Suppressor macrophage (primary cell): ENCODE results near the gene CPNE9.
"Not testable (repeated sequence)": the region's sequence is repeated elsewhere in the genome, so short reads cannot be mapped to it uniquely, and the experiment has no call there.

Experiments
- DNase-seq, 4 experiments: peaks; one replicate each; pipeline ENCODE4 v3.0.0-alpha.2; 2020 to 2022

The CPNE9 gene

GRCh38 chr3:9749645-9750555 is 46.3 kb downstream of the CPNE9 start, which contains the start of gene OGG1:
TSS of gene OGG1 (plus strand) at chr3:9749952. CDS start at chr3:9750287, 335 bp downstream.
- peak; percentile 98 to 99 (median 99) for DNase-seq

DNA sequence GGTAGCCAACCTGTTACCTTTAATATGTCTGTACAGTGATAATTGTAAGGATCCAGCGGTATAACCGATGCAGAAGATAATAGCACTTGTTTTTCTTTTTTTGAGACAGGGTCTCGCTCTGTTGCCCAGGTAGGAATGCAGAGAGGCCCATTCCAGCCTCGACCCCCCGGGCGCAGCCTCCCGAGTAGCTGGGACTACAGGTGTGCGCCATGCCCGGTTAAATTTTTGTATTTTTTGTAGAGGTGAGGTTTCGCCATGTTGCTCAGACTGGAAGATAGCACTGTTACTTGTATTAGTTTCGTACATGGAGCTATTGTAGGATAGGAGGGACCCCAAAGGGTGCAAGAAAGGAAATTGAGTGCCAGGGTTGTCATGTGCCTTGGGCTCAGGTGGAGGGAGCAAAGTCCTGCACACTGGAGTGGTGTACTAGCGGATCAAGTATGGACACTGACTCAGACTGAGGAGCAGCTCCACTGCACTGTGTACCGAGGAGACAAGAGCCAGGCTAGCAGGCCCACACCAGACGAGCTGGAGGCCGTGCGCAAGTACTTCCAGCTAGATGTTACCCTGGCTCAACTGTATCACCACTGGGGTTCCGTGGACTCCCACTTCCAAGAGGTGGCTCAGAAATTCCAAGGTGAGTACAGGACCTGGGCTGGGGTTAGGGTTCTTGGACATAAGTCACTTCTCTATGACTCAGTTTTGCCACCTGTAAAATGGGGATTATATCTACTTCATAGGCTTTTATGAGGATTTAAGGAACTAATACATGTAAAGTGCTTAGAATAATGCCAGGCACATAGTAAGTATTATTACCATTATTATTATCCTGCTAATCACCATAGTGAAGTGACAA is 47.2 kb downstream of the CPNE9 start:
- DNase-seq: peak in 1 of 4 experiments; percentile 12

DNA sequence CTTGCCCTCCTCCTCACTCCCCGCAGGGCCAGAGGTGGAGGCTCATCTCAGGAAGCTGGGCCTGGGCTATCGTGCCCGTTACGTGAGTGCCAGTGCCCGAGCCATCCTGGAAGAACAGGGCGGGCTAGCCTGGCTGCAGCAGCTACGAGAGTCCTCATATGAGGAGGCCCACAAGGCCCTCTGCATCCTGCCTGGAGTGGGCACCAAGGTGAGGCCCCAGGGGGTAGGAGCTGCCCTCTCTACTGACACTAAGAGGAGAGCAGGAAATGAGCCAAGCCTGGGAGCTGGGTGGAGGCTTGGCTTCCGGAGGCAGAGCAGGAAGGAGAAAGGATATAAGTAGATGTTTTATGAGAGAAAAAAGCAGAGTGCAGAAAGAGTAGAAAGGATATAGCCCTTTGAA is 51.0 kb downstream of the CPNE9 start:
- peak in 1 of 4 experiments; percentile 29 for DNase-seq

DNA sequence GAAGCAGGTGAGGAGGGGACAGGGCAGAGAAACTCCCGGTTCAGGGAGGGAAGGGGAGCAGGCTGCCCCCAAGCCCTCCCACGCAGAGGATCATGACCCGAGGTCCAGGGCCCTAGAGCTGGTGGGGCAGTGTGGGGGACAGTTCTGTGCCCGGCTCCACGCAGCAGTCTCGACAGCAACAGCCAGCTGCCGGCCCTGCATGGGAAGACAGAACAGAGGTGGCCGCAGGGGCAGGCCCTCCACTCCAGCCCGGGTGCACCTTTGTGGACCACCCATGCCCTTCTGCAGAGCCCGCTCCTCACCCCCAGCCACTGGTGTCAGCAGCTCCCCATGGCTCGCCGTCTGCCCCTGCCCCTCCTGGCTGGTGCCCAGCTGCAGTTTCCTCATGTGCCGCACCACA is 53.8 kb downstream of the CPNE9 start:
- no peak for DNase-seq

GRCh38 chr3:9760779-9761505 is 57.3 kb downstream of the CPNE9 start:
- no peak for DNase-seq

DNA sequence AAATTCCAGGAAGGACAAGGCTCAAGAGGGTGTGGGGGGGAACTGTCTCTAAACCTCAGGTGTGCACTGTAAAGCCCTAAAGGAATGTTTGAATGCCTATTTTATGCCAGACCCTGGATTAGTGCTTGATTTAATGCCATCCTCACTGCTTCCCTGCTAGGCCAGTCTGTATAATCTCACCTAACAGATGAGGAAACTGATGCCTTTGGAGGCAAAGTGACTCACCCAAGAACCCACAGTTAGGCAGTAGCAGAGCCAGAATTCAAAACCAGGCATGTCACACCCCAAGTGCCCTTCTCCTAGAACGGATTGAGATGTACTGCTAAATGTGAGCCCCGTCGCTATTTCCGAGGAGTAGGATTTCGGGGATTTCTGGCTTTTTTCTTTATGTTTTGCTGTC is 58.3 kb downstream of the CPNE9 start:
- no peak for DNase-seq

GRCh38 chr3:9762871-9763270 is 59.2 kb downstream of the CPNE9 start:
- DNase-seq: no peak

DNA sequence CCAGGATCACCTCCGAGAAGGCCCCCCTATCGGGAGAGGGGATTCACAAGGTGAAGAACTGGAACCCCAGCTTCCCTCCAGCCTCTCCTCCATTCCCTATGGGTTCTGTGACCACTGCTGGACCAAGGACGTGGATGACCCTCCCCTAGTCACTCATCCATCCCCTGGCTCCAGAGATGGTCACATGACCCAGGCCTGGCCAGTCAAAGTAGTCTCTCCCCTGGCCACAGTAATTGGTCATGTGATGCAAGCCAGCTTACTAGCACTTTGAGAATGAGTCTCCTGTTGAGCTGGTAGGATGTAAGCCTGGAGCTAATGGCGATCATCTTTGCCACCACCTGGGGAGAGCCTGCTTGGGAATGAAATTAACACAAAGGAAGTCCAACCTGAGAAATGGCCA is 62.2 kb downstream of the CPNE9 start:
- DNase-seq: no peak

DNA sequence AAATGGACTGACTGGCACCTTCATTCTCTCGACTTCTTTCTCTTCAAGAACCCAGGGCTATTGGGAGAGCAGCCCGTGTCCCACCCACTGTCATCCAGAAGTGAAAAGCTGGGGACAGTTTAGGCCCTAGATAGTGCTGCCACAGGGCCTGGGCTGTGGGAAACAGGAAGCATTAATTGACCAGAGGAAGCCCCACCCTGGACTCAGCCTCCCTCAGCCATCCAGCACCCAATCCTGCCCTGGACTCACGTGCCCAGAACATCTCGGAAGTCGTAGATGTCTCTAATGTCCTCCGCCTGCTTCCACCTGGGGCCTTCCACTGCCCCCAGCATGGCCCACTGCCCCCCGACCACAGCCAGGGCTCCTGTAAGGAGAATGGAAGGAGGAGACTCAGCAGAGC is 63.8 kb downstream of the CPNE9 start:
- DNase-seq: peak; percentile 58 to 76 (median 71)

DNA sequence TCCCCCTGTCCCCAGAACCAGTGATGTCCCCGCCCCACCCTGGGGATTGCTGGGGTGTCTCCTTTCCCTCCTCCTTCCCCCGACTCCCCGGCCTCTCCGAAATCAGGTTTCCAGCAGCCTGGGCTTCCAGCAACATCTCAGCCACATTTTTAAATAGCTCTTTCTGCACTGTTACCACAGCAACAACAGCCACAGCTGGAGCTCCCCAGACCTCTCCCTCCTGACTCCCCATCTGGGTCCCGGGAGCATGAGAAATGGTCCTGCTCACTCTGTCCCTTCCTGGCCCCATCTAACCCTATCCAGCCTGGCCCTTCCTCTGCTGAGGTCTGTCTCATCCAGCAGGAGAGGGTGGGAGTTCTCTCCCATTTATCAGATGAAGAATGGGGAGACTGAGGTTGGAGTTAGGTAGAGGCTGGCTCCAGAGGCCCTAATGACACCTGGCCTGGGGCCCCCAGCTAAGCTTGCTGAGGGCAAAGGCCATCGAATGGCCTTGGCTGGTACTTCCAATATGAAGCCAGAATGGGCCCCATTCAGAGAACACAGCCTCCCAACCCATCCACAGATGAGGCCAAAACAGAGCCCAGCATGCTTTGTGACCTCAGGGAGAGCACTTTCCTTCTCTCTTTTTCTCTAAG is 64.6 kb downstream of the CPNE9 start:
- no peak for DNase-seq

DNA sequence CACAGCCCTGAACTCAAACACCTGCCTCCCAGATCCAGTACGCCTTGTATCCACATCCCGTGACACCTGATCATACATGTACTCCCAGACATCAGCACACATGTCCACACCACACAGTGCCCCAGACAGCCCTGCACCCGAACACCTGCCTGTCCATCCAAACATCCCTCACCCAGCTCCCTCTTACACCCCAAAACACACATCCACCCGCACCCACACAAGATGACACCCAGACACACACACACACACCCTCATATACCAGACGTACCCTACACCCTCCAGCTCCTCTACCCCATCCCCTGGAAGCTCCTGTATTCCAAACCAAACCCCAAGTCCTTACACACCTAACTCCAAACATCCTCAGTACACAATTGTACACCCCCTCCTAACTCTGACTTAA is 65.4 kb downstream of the CPNE9 start:
- no peak for DNase-seq

DNA sequence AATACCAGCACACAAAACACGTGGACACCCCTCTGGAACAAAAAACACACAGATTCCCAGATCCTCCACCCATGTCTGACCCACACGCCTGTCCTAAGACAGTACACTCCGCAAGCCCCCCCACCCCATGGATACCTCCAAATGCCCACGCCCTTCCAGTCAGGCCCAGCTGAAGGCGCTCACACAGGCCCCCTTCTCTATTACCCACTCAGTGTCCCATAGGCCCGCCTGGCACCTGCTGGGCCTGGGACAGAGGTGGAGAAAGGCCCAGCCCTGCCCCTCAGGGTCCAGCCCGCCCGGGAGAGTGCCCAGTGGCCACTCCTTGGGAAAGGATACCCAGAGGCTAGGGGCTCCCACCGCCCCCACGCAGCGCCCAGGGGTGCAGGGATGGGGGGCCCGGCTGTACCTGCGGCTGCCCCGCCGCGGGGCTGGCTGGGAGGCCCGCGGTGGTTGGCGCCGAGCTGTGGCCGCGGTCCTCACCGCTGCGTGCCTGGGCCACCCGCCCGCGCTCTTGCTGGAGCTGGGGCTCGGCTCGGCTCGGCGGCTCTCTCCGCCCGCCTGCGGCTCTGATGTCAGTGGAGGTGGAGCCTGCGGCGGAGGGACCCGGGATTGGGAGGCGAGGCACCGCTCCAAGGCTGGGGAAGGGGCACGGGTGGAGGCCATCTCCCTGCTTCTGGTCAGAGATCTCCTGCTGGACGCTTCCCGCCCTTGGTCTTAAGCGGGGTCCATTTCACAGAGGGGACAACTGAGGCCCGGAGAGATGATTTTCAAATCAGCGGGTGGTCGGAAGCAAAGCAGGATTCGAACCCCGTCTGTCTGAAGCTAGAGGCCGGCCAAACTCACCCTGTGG is 66.0 kb downstream of the CPNE9 start, which contains the start of gene CAMK1:
Gene CAMK1 (minus strand): TSS at position 522 of the 850 bp plus-strand sequence. CDS start 2,198 bp downstream, outside the sequence.
- peak; percentile 80 to 94 (median 86) for DNase-seq

DNA sequence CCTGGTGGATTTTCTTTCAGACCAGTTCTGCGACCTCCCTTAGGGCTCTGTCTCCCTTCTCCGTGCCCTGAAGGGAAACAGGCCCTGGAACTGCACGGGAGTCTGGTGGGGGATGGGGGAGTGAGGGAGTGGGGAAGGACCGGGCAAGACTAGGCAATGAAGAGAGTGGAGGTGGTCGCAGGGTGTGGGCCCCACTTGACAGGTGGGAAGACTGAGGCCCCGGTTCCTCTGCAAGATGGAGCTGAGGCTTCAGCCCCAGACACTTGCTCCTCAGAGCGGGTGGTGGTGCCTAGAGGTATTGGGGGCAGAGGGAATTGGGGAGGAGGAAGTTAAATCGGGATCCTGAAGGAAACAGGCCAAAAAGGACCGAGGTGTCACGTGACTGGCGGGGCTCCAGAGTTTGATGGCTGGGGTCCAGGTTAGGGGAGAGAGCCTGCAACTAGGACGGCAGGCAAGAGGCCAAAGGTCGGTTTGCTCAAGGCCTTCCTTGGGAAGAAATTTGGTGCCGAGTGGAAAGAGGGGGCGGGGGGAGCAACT is 66.7 kb downstream of the CPNE9 start:
- DNase-seq: peak in 2 of 4 experiments; percentile 28 to 39

DNA sequence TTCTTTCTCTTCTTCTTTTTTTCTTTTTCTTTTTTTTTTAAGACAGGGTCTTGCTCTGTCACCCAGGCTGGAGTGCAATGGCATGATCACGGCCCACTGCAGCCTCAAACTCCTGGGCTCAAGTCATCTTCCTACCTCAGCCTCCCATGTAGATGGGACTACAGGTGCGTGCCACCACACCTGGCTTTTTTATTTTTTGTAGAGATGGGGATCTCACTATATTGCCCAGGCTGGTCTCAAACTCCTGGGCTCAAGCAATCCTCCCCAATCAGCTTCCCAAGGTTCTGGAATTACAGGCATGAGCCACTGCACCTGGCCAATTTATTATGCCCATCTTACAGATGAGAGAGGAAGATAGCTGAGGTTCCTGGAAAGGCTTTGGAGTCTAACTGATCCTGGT is 67.4 kb downstream of the CPNE9 start:
- not testable (repeated sequence) for DNase-seq

GRCh38 chr3:9776896-9777693 is 73.5 kb downstream of the CPNE9 start:
- DNase-seq: peak in 2 of 4 experiments; percentile 27 to 71

- DNase-seq: peak in 2 of 4 experiments; percentile 49 to 66
Measured at GRCh38 chr3:9777694-9778021, 74.0 kb downstream of the CPNE9 start.

DNA sequence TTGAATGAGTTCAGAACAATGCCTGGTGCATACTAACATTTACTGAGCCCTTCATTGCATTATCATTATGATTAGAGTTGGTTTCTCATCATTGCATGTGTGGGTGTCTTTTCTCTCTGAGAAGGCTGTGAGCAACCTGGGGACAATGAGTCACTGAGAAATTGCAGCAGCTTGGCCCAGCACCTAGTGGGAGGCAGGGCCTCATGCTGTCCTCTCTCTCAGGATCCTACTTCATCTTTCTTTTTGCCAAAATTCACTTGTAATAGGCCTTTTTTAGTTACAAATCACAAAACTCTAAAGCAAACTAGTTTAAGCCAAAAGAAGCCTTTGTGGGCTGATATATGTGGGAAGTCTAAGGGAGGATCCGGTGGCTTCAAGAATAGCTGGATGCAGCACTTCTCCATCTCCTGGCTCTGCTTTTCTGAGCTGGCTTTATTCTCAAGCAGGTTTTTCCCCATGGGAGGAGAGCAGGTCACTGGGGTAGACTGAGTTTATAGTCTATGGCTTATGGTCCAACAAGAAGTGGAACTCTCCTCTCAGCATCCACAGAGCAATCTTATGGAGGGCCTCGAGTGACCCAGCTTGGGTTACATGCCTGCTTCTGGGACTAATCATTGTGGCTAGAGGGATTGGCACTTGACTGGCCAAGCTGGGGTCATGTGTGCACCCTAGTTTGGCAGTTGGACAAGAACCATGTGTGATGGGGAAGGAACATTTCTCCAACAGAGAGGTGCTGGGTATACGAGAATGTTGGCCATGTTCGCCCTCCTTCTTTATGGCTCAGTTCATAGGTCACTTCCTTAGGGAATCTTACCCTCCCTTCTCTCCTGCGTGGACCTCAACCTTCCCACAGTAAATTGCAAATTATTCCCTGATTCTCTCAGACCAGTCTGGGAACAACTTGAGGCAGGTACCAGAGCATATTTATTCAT is 74.8 kb downstream of the CPNE9 start:
- peak; percentile 70 to 90 (median 84) for DNase-seq

DNA sequence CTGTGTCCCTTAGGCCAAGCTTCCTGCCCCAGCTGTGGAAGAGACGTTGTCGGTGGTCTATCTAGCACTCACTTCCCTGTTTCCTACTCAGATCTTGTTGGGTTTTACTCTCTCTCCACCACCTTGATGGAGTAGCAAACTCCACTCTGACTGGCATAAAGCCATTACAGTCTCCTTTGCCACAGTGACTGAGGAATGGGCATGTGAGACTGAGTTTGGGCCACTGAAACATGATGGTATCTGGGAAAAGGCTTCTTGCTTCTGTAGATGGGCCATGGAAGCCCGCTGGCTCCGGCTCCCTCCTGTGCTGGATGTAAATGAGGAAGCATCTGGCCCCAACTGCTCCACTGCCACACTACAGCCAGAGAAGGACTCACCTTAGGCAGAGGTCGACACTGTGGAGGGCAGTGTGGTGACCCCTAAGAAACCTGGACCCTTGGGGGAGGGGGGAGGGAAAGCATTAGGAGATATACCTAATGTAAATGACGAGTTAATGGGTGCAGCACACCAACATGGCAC is 75.5 kb downstream of the CPNE9 start:
- DNase-seq: peak; percentile 27 to 55 (median 42)
